ENCODE data around the gene ARHGAP4. TPM values are rescaled to one million over a fixed set of nuclear protein-coding genes. Genes with fewer than 3 reads are reported as not detected.
A peak's percentile ranks its signal among the peaks of the same experiment; 100 is the strongest.

The ARHGAP4 gene
- total RNA-seq, 4 donors from 2014 or later, result 23.0 to 90.9 (median 32.7) TPM

- 50 to 71% methylated on average over 8 to 9 of the region's 9 CpGs for WGBS, 2 donors
- H3K36me3 ChIP-seq, result peaks cover 0 to 28% (median 0%) of the 10 kb centered on the region in 3 donors
- no peak for TF ChIP-seq POLR2A (IDR thresholded peaks at IDR 0.05)
- no peak for TF ChIP-seq CTCF (IDR thresholded peaks at IDR 0.05)
- no peaks in the 10 kb centered on the region for H3K9me3 ChIP-seq
- H3K27me3 ChIP-seq, result peaks cover 0 to 13% of the 10 kb centered on the region in 2 donors
- H3K4me3 ChIP-seq, result peak overlapping the region in 1 of 4 donors; percentile 71
- H3K27ac ChIP-seq, result peak overlapping the region in 3 of 4 donors; percentile 40 to 62 (median 53)
- DNase-seq (ENCODE audit: low spot score in 2 of 2), result no peak
- H3K4me1 ChIP-seq, result peaks cover 0 to 54% (median 13%) of the 10 kb centered on the region in 4 donors
Observed at GRCh38 chrX:153928846-153929245, 2.8 kb upstream of the ARHGAP4 start.

- peak; percentile 76 to 83 for DNase-seq (ENCODE audit: low spot score in 2 of 2)
- 0 to 24% methylated on average over 15 to 61 of the region's 76 CpGs for WGBS, 2 donors
- Histone ChIP-seq H3K27me3 (peaks cover 0 to 20% of the 10 kb centered on the region in 2 donors), H3K9me3 (no peaks in the 10 kb centered on the region), H3K4me3 (peak overlapping the region; percentile 37 to 71 (median 57)), H3K27ac (peak overlapping the region; percentile 75 to 98 (median 94)), H3K4me1 (peaks cover 0 to 54% (median 14%) of the 10 kb centered on the region in 4 donors), H3K36me3 (peaks cover 0 to 28% (median 0%) of the 10 kb centered on the region in 3 donors)
- TF ChIP-seq CTCF (IDR thresholded peaks at IDR 0.05) (peak in 2 of 5 experiments; percentile 39 to 47), EP300 (IDR thresholded peaks at IDR 0.05) (peak; percentile 70 to 73), POLR2A (IDR thresholded peaks at IDR 0.05) (peak; percentile 83 to 89)
Observed at GRCh38 chrX:153927922-153928760, 2.1 kb upstream of the ARHGAP4 start.

GRCh38 chrX:153927672-153927921 lies 1.5 kb upstream of the ARHGAP4 start:
- no peaks in the 10 kb centered on the region for H3K9me3 ChIP-seq
- DNase-seq (ENCODE audit: low spot score in 2 of 2), result no peak
- H3K4me3 ChIP-seq, result peak overlapping the region; percentile 37 to 71 (median 57)
- peaks cover 0 to 54% (median 14%) of the 10 kb centered on the region in 4 donors for H3K4me1 ChIP-seq
- H3K36me3 ChIP-seq, result peaks cover 0 to 28% (median 0%) of the 10 kb centered on the region in 3 donors
- TF ChIP-seq CTCF (IDR thresholded peaks at IDR 0.05), result no peak
- WGBS, 2 donors, result 18% methylated on average over 8 of the region's 8 CpGs; no CpG with 5 or more reads in 1 of the 2 donors
- H3K27ac ChIP-seq, result peak overlapping the region; percentile 75 to 98 (median 94)
- peaks cover 0 to 22% of the 10 kb centered on the region in 2 donors for H3K27me3 ChIP-seq

GRCh38 chrX:153926858-153927671 lies 1.0 kb upstream of the ARHGAP4 start:
- DNase-seq (ENCODE audit: low spot score in 2 of 2), result peak in 1 of 2 donors; percentile 12
- 5 to 29% methylated on average over 10 to 29 of the region's 31 CpGs for WGBS, 2 donors

More at GRCh38 chrX:153926858-153927671, 1.0 kb upstream of the ARHGAP4 start:
- peaks cover 0 to 60% (median 15%) of the 10 kb centered on the region in 4 donors for H3K4me1 ChIP-seq
- H3K36me3 ChIP-seq, result peaks cover 0 to 22% (median 0%) of the 10 kb centered on the region in 3 donors
- TF ChIP-seq EP300 (IDR thresholded peaks at IDR 0.05) (no peak), CTCF (IDR thresholded peaks at IDR 0.05) (no peak), POLR2A (IDR thresholded peaks at IDR 0.05) (no peak)
- H3K27me3 ChIP-seq, result peaks cover 0 to 22% of the 10 kb centered on the region in 2 donors
- H3K4me3 ChIP-seq, result peak overlapping the region; percentile 37 to 71 (median 57)
- H3K27ac ChIP-seq, result peak overlapping the region; percentile 75 to 98 (median 94)
- no peaks in the 10 kb centered on the region for H3K9me3 ChIP-seq

Measured in tibial nerve (tissue), 4 donors.